Neural progenitor cell (in vitro differentiated cells): ENCODE data around the gene YTHDC1. TPM values are rescaled to one million over a fixed set of nuclear protein-coding genes. Genes with fewer than 3 reads are reported as not detected.

Experiments used
- DNase-seq: peaks from one replicate; pipeline ENCODE4 v3.0.0-alpha.2; 2016; ENCODE audit warnings: low spot score
- H2AFZ ChIP-seq: fragments of 200-600 bp; sonication (generic); replicated peaks from 2 replicates; pipeline ENCODE4 v1.6.1; 2016; ENCODE audit warnings: antibody characterized with exemption
- H3F3A ChIP-seq: fragments of 200-600 bp; sonication (generic); 2 replicates; pipeline ENCODE4 v1.6.1; 2016; ENCODE audit warnings: antibody characterized with exemption, low read depth
- H3K27ac ChIP-seq: fragments of 200-600 bp; sonication (generic); 2 replicates; pipeline ENCODE4 v1.5.1; 2016; ENCODE audit warnings: mild to moderate bottlenecking
- H3K27me3 ChIP-seq: fragments of 200-600 bp; sonication (generic); 2 replicates; pipeline ENCODE4 v1.6.1; 2016; ENCODE audit warnings: mild to moderate bottlenecking, moderate library complexity
- H3K36me3 ChIP-seq: fragments of 200-600 bp; sonication (generic); 2 replicates; pipeline ENCODE4 v1.5.1; 2016
- H3K4me1 ChIP-seq: fragments of 200-600 bp; sonication (generic); 2 replicates; pipeline ENCODE4 v1.6.1; 2016; ENCODE audit warnings: mixed run types
- H3K4me2 ChIP-seq: fragments of 200-600 bp; sonication (generic); 2 replicates; pipeline ENCODE4 v1.6.1; 2016
- H3K4me3 ChIP-seq: fragments of 200-600 bp; sonication (generic); 2 replicates; pipeline ENCODE4 v1.5.1; 2016
- H3K79me2 ChIP-seq: fragments of 200-600 bp; sonication (generic); 2 replicates; pipeline ENCODE4 v1.6.1; 2016; ENCODE audit warnings: low read depth
- H3K9ac ChIP-seq: fragments of 200-600 bp; sonication (generic); 2 replicates; pipeline ENCODE4 v1.6.1; 2016
- H3K9me3 ChIP-seq: fragments of 200-600 bp; sonication (generic); 2 replicates; pipeline ENCODE4 v1.5.1; 2016; ENCODE audit warnings: low read depth
- H4K20me1 ChIP-seq: fragments of 200-600 bp; sonication (generic); 2 replicates; pipeline ENCODE4 v1.6.1; 2016; ENCODE audit warnings: low read depth
- H3K27ac Mint-ChIP-seq: 3 replicates; pipeline ENCODE4 v1.8.0; 2021; ENCODE audit warnings: mixed read lengths
- H3K27me3 Mint-ChIP-seq: 2 replicates; pipeline ENCODE4 v1.8.0; 2022; ENCODE audit warnings: low read depth, mild to moderate bottlenecking, inconsistent platforms, moderate library complexity, mixed read lengths; ENCODE audit not compliant: insufficient read depth
- H3K36me3 Mint-ChIP-seq: 3 replicates; pipeline ENCODE4 v1.8.0; 2021; ENCODE audit warnings: mixed read lengths
- H3K4me1 Mint-ChIP-seq: 3 replicates; pipeline ENCODE4 v1.8.0; 2021; ENCODE audit warnings: mixed read lengths
- H3K4me3 Mint-ChIP-seq: 3 replicates; pipeline ENCODE4 v1.8.0; 2021; ENCODE audit warnings: mild to moderate bottlenecking, moderate library complexity, mixed read lengths
- H3K9me3 Mint-ChIP-seq: 3 replicates; pipeline ENCODE4 v1.8.0; 2020; ENCODE audit warnings: mixed read lengths
- CTCF ChIP-seq: fragments of 200-600 bp; sonication (generic); IDR thresholded peaks from 2 replicates; pipeline ENCODE4 v1.5.1; 2017; ENCODE audit warnings: antibody characterized with exemption, mild to moderate bottlenecking
- EZH2 ChIP-seq: fragments of 200-600 bp; sonication (generic); IDR thresholded peaks from 2 replicates; pipeline ENCODE4 v1.6.1; 2017; ENCODE audit warnings: antibody characterized with exemption, mild to moderate bottlenecking, moderate library complexity
- EZH2phosphoT487 ChIP-seq: fragments of 200-600 bp; sonication (generic); IDR thresholded peaks from 2 replicates; pipeline ENCODE4 v1.6.1; 2017; ENCODE audit warnings: antibody characterized with exemption
- small RNA-seq: library from RNA; depleted of rRNA; stranded (forward); fragments of <200 nt; gene quantifications from one replicate; pipeline ENCODE3, GENCODE V24; 2015
- total RNA-seq: library from RNA; depleted of rRNA; stranded (reverse); fragments of >200 nt; gene quantifications from 2 replicates; pipeline ENCODE4 v1.2.3, GENCODE V29; 2015; ENCODE audit warnings: low replicate concordance

YTHDC1 gene
- total RNA-seq, 1 donor from 2014 or later = 108 TPM

DNA sequence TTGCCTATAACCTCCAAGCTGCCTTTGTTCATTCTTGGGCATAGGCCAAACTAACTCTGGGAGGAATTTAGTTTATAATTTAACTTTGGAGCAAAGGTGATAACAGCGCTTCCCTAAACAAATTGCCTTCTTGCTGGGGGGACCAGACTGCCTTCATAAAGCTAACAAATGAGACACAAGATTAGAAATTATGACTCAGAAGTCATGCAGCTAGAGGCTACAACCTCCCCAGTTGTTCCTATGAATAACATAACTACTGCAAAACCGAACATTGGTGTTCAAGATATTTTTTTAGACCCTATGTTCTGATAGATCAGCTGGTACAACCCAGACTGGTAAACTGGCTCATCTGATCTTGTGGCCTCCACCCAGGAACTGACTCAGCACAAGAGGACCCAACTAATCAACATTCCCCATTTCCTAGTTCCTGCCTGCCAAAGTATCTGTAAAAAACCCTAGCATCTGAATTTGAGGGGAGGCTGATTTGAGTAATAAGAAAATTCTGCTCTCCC, 82.4 kb downstream of the YTHDC1 start:
- no peak overlapping the region for H3K4me3 ChIP-seq
- TF ChIP-seq EZH2phosphoT487 (no peak), EZH2 (no peak), CTCF (no peak)
- Mint-ChIP-seq H3K4me1 (peaks cover 3% of the 10 kb centered on the region), H3K36me3 (no peaks in the 10 kb centered on the region), H3K9me3 (peaks cover 7% of the 10 kb centered on the region), H3K4me3 (no peak overlapping the region), H3K27ac (no peak overlapping the region), H3K27me3 (no peaks in the 10 kb centered on the region)
- H3F3A ChIP-seq = no peaks in the 10 kb centered on the region
- no peaks in the 10 kb centered on the region for H3K36me3 ChIP-seq
- peaks cover 2% of the 10 kb centered on the region for H3K4me1 ChIP-seq
- H3K9me3 ChIP-seq = no peaks in the 10 kb centered on the region
- no peaks in the 10 kb centered on the region for H3K79me2 ChIP-seq
- H3K4me2 ChIP-seq = no peak overlapping the region
- no peak for DNase-seq
- H3K27me3 ChIP-seq = no peaks in the 10 kb centered on the region
- H3K9ac ChIP-seq = no peak overlapping the region
- no peak overlapping the region for H3K27ac ChIP-seq
- H2AFZ ChIP-seq = no peak overlapping the region
- no peaks in the 10 kb centered on the region for H4K20me1 ChIP-seq

DNA sequence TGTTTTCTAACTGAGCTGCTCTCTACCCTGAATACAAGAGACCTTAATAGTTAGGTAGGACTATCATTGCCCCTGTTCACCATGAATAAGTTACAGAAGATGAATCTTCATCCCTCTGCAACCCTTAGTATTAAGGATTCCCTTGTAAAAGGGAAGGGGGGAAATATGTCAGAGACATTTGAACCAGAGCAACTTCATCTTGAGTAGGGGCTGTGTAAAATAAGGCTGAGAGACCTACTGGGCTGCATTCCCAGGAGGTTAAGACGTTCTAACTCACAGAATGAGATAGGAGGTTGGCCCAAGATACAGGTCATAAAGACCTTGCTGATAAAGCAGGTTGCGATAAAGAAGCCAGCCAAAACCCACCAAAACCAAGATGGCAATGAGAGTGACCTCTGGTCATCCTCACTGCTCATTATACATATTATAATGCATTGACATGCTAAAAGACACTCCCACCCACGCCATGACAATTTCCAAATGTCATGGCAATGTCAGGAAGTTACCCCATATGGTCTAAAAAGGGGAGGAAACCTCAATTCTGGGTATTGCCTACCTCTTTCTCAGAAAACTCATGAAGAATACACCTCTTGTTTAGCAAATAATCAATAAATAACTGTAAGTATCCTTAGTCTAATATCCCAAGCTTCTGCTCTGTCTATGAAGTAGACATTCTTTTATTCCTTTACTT, 84.9 kb downstream of the YTHDC1 start:
- no peaks in the 10 kb centered on the region for H3K36me3 Mint-ChIP-seq
- no peaks in the 10 kb centered on the region for H3K27me3 Mint-ChIP-seq

More for the DNA sequence above, 84.9 kb downstream of the YTHDC1 start:
- Mint-ChIP-seq H3K4me1 (no peaks in the 10 kb centered on the region), H3K27ac (no peak overlapping the region), H3K9me3 (peaks cover 2% of the 10 kb centered on the region), H3K4me3 (no peak overlapping the region)
- no peak for DNase-seq
- H4K20me1 ChIP-seq = no peaks in the 10 kb centered on the region
- no peaks in the 10 kb centered on the region for H3K4me1 ChIP-seq
- no peak overlapping the region for H3K4me3 ChIP-seq
- H2AFZ ChIP-seq = no peak overlapping the region
- H3K9me3 ChIP-seq = no peaks in the 10 kb centered on the region
- TF ChIP-seq EZH2 = no peak
- no peak for TF ChIP-seq EZH2phosphoT487
- H3K27me3 ChIP-seq = no peaks in the 10 kb centered on the region
- H3K9ac ChIP-seq = no peak overlapping the region
- H3K36me3 ChIP-seq = no peaks in the 10 kb centered on the region
- H3K27ac ChIP-seq = no peak overlapping the region
- H3K4me2 ChIP-seq = no peak overlapping the region
- H3K79me2 ChIP-seq = no peaks in the 10 kb centered on the region
- H3F3A ChIP-seq = no peaks in the 10 kb centered on the region

Small RNA genes lying within 50 kb of the gene (small RNA-seq; reads per million reads assigned to genes)
- not detected for gene MT2P1

Other genes with a start within 250 kb of the YTHDC1 start
- not detected in 2 replicates for gene TMPRSS11F, start 220.2 kb downstream of the YTHDC1 start, total RNA-seq
- not detected in 2 replicates for gene TMPRSS11B, start 104.4 kb downstream of the YTHDC1 start, total RNA-seq
- gene TMPRSS11E, start 97.4 kb upstream of the YTHDC1 start, total RNA-seq = not detected in 2 replicates
- not detected in 2 replicates for gene UGT2B17, start 226.2 kb upstream of the YTHDC1 start, total RNA-seq